ENCODE results near the gene FRMD4A.

The FRMD4A gene

DNA sequence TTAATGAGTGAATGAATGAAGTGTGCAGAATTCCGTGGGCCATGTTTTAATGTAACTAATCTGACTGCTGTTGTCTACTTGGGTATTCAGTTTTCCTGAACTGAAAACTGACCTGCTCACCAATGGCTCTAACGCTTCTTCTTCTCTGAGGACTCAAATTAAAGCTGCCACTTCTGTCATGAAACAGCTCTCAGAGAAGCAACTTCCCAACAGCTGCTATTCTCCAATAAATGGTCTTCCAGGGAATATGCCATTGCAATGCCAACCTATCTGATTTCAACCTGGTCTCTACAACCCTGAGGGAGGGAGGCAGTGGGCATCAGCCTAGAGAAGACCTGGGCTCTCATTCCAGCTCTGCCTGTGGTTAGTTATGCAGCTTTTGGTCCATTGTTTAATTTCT, 69.4 kb downstream of the FRMD4A start:
- no peak for DNase-seq (ENCODE audit: extremely low read depth, low read depth)
- no peak overlapping the region for H3K4me3 ChIP-seq (replicated peaks; ENCODE audit: low read depth, low read length)
- TF ChIP-seq CTCF (IDR thresholded peaks at IDR 0.05; ENCODE audit: low read depth, low read length, missing control alignments) = no peak

DNA sequence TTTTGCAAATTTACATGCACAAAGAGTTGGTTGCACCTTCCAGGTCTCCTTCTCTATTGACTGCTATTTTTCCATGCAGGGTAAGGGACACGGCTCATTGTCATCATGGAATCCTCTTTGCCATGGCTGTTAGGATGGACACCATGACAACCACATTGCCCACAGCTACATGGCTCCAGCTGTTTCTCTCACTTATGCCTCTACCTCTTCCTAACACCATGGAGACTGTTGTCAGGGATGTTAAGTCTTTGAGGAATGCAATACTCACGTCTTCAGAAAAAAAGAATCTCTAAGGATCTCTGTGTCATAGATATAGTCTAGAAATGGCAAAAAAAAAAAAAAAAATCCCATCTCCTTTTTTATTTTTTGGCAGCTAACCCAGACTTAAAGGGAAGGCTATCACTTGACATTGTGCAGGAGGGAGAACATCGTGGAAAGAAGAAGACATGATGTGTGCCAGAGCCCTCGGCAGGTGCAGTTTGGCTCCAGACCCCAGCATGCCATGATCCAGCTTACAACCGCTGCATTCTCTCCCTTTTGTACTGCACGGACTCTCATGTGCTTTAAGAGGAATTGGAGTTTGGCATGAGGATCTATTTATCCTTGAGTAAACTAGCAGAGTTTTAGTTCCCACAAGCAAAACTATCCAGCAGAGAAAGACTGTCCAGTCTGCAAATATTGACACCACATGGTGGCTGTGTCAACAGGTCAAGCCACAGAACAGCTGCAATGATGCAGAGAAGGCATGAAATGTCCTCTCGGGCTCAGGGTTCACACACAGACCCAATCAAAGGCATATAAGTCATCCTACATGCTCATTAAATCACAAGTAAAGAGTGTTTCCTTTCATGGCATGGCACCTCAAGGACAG, 70.8 kb downstream of the FRMD4A start:
- no peak for TF ChIP-seq CTCF (IDR thresholded peaks at IDR 0.05; ENCODE audit: low read depth, low read length, missing control alignments)
- H3K4me3 ChIP-seq (replicated peaks; ENCODE audit: low read depth, low read length) = no peak overlapping the region

DNA sequence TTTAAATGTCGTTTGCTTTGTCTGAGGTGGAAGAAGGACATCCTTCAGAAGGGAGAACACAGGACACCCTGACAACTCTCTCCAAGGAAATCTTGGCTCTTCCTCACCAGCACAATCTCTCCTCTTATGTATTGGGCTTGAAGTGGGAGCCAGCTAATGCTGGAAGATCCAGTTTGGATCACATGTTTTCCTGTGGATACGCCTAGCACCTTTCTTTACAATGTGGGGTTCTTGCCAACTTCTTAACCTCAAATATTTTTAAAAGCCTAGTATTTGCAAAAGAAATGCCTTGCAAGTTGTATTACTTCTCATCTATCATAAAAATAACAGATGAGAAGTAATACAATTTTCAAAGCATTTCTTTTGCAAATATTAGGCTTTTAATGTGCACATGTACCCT, 76.4 kb downstream of the FRMD4A start:
- no peak for DNase-seq (ENCODE audit: extremely low read depth, low read depth)
- no peak for TF ChIP-seq CTCF (IDR thresholded peaks at IDR 0.05; ENCODE audit: low read depth, low read length, missing control alignments)
- H3K4me3 ChIP-seq (replicated peaks; ENCODE audit: low read depth, low read length) = no peak overlapping the region

More for the DNA sequence above, 70.8 kb downstream of the FRMD4A start:
- peak; percentile 27 for DNase-seq (ENCODE audit: extremely low read depth, low read depth)

DNA sequence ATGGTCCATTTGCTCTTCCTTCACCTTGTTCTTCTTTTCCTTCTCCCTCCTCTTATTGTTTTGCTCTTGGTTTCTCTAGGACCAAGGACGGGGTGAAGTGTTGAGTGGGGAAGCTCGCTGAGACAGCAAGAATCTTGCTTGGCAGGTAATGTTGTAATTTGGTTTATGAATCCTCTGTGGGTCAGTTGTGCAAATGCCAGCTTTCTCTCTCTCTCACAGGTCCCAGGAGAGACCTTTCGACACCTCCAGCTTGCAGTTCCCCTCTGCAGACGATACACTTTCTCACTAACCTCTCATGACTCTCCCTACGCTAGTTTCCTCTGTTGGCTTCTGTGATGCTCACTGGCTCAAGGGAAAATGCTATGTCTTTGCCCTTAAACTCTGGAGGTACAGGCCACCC, 77.0 kb downstream of the FRMD4A start:
- DNase-seq (ENCODE audit: extremely low read depth, low read depth) = no peak
- no peak for TF ChIP-seq CTCF (IDR thresholded peaks at IDR 0.05; ENCODE audit: low read depth, low read length, missing control alignments)
- no peak overlapping the region for H3K4me3 ChIP-seq (replicated peaks; ENCODE audit: low read depth, low read length)

- TF ChIP-seq CTCF (IDR thresholded peaks at IDR 0.05; ENCODE audit: low read depth, low read length, missing control alignments) = no peak
- no peak for DNase-seq (ENCODE audit: extremely low read depth, low read depth)
These were observed 77.6 kb downstream of the FRMD4A start for GRCh38 chr10:14253079-14253478.

GRCh38 chr10:14250496-14251076, 80.1 kb downstream of the FRMD4A start:
- TF ChIP-seq CTCF (IDR thresholded peaks at IDR 0.05; ENCODE audit: low read depth, low read length, missing control alignments) = no peak
- no peak for DNase-seq (ENCODE audit: extremely low read depth, low read depth)
- no peak overlapping the region for H3K4me3 ChIP-seq (replicated peaks; ENCODE audit: low read depth, low read length)

More at GRCh38 chr10:14253079-14253478, 77.6 kb downstream of the FRMD4A start:
- H3K4me3 ChIP-seq (replicated peaks; ENCODE audit: low read depth, low read length) = no peak overlapping the region
